IMR-90 (cell line): ENCODE data around the gene CAPN3.

Experiments used
- CEBPB ChIP-seq: IDR thresholded peaks from 2 replicates; pipeline ENCODE4 v1.6.1; 2012; ENCODE audit warnings: low read depth, low read length, improper control_type of control experiment
- MAFK ChIP-seq: IDR thresholded peaks from 2 replicates; pipeline ENCODE4 v1.6.1; 2012; ENCODE audit warnings: low read depth, low read length, improper control_type of control experiment
- MAZ ChIP-seq: IDR thresholded peaks from 2 replicates; pipeline ENCODE4 v1.6.1; 2012; ENCODE audit warnings: low read depth, mild to moderate bottlenecking, low read length, improper control_type of control experiment, moderate library complexity, borderline replicate concordance
- POLR2A ChIP-seq: IDR thresholded peaks from 2 replicates; pipeline ENCODE4 v1.6.1; 2012; ENCODE audit warnings: mild to moderate bottlenecking, low read depth, low read length
- RAD21 ChIP-seq: IDR thresholded peaks from 2 replicates; pipeline ENCODE4 v1.6.1; 2012; ENCODE audit warnings: low read length, improper control_type of control experiment
- RFX5 ChIP-seq: IDR thresholded peaks from 2 replicates; pipeline ENCODE4 v1.8.0; 2012; ENCODE audit warnings: low read depth, mild to moderate bottlenecking, low read length, moderate library complexity
- TF ChIP-seq, protein P1 (sequence below): conservative IDR thresholded peaks from 2 replicates; pipeline ENCODE4 v1.5.1; 2012; ENCODE audit warnings: mild to moderate bottlenecking, low read depth, low read length, improper control_type of control experiment
- TF ChIP-seq, protein P2 (sequence below): fragments of 150-350 bp; IDR thresholded peaks from 2 replicates; pipeline ENCODE4 v1.6.1; 2017; ENCODE audit warnings: mild to moderate bottlenecking, antibody characterized with exemption, low read length, low read depth

DNA sequence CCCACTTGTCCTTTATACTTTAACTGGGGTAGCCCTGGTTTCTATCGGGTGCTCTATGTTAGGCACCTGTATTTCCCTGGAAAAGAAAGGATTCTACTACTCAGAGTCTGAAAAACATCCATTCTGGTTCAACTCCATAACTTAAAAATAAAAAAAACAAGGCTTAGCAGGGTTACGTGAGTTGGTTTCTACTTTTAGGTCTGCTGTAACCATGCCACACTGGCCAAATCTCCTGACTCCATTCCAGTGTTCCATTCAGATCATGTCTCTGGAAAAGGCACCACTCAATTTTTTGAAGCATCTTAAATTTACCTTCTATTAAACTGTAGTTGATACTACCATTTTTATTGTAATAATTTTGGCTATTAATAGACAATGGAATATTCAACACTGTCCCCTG is 62.1 kb downstream of the CAPN3 start:
- TF ChIP-seq, protein P1, sequence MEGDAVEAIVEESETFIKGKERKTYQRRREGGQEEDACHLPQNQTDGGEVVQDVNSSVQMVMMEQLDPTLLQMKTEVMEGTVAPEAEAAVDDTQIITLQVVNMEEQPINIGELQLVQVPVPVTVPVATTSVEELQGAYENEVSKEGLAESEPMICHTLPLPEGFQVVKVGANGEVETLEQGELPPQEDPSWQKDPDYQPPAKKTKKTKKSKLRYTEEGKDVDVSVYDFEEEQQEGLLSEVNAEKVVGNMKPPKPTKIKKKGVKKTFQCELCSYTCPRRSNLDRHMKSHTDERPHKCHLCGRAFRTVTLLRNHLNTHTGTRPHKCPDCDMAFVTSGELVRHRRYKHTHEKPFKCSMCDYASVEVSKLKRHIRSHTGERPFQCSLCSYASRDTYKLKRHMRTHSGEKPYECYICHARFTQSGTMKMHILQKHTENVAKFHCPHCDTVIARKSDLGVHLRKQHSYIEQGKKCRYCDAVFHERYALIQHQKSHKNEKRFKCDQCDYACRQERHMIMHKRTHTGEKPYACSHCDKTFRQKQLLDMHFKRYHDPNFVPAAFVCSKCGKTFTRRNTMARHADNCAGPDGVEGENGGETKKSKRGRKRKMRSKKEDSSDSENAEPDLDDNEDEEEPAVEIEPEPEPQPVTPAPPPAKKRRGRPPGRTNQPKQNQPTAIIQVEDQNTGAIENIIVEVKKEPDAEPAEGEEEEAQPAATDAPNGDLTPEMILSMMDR: no peak
- TF ChIP-seq CEBPB (no peak), RFX5 (no peak), POLR2A (no peak), RAD21 (no peak), MAFK (no peak), MAZ (no peak)
- TF ChIP-seq, protein P2, sequence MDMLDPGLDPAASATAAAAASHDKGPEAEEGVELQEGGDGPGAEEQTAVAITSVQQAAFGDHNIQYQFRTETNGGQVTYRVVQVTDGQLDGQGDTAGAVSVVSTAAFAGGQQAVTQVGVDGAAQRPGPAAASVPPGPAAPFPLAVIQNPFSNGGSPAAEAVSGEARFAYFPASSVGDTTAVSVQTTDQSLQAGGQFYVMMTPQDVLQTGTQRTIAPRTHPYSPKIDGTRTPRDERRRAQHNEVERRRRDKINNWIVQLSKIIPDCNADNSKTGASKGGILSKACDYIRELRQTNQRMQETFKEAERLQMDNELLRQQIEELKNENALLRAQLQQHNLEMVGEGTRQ: no peak
